Glutamatergic neuron (in vitro differentiated cells): Measurements from ENCODE around the gene FOSL2. TPM values are rescaled to one million over a fixed set of nuclear protein-coding genes. Genes with fewer than 3 reads are reported as not detected.

Source experiments
- DNase-seq: peaks from one replicate; pipeline ENCODE4 v3.0.0; 2022
- H3K27ac Mint-ChIP-seq: one replicate; pipeline ENCODE4 v1.8.0; 2020; ENCODE audit warnings: mild to moderate bottlenecking, mixed read lengths, inconsistent platforms; ENCODE audit not compliant: unreplicated experiment
- H3K27me3 Mint-ChIP-seq: one replicate; pipeline ENCODE4 v1.8.0; 2020; ENCODE audit warnings: mild to moderate bottlenecking, moderate library complexity, mixed read lengths, inconsistent platforms; ENCODE audit not compliant: unreplicated experiment
- H3K36me3 Mint-ChIP-seq: one replicate; pipeline ENCODE4 v1.8.0; 2020; ENCODE audit warnings: mild to moderate bottlenecking, mixed read lengths, inconsistent platforms; ENCODE audit not compliant: unreplicated experiment
- H3K4me1 Mint-ChIP-seq: one replicate; pipeline ENCODE4 v1.8.0; 2020; ENCODE audit warnings: mild to moderate bottlenecking, low read depth, mixed read lengths, inconsistent platforms; ENCODE audit not compliant: unreplicated experiment
- H3K4me3 Mint-ChIP-seq: one replicate; pipeline ENCODE4 v1.8.0; 2020; ENCODE audit warnings: mild to moderate bottlenecking, mixed read lengths, inconsistent platforms; ENCODE audit not compliant: unreplicated experiment
- H3K9me3 Mint-ChIP-seq: one replicate; pipeline ENCODE4 v1.8.0; 2020; ENCODE audit warnings: mild to moderate bottlenecking, moderate library complexity, mixed read lengths, inconsistent platforms; ENCODE audit not compliant: unreplicated experiment
- total RNA-seq: library from RNA; stranded (reverse); fragmentation: NEBNext Ultra II Directional; extraction: Animal tissue kit (Norgen Biotek cat#: 25700); gene quantifications from one replicate; pipeline ENCODE4 v1.2.1, GENCODE V29; 2021; ENCODE audit not compliant: unreplicated experiment
- TF ChIP-seq, protein P1 (sequence below): fragments of 200-600 bp; sonication (generic); IDR thresholded peaks from one replicate; pipeline ENCODE4 v1.5.0; 2021; ENCODE audit not compliant: partially characterized antibody, unreplicated experiment

The FOSL2 gene
- total RNA-seq, 1 donor from 2014 or later: 2.6 TPM

DNA sequence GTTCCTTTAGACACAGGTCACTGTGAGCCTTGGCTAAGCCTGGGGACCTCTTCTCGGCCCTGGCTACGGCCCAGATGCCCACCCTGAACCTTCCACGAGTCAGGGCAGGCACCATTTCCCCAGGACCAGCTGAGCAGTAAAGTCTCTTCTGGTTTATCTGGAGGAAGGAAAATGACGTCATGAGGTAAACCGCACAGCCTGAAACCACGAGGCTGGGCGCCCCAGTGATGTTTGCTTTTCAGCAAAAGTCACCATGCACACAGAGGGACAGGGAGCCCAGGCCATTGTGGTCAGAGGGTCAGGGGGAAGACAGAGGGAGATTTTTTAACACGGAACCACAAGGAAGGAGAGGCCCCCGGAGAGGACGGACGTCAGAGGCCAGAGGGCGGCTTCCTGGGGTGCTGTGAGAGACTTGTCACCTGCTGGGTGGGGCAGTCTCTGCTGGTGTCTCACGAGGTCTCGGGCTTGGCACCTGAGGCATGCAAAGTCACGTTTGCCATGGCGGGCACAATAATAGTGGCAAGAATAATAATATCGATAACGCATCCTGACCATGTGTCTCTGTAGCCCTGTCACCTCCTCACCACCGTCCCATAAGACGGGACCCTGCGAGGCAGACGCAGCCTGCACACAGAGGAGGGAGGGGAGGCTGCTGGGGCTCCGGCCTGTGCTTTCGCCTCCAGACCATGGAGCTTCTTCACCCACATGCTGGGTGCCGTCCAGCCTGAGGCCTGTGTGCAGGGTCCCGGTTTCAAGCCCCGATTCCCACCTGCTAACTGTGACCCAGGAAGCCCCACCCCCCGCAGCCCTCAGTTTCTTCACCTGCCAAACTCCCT lies 33.2 kb upstream of the FOSL2 start:
- H3K36me3 Mint-ChIP-seq: no peaks in the 10 kb centered on the region
- H3K27ac Mint-ChIP-seq: no peak overlapping the region
- TF ChIP-seq, protein P1, sequence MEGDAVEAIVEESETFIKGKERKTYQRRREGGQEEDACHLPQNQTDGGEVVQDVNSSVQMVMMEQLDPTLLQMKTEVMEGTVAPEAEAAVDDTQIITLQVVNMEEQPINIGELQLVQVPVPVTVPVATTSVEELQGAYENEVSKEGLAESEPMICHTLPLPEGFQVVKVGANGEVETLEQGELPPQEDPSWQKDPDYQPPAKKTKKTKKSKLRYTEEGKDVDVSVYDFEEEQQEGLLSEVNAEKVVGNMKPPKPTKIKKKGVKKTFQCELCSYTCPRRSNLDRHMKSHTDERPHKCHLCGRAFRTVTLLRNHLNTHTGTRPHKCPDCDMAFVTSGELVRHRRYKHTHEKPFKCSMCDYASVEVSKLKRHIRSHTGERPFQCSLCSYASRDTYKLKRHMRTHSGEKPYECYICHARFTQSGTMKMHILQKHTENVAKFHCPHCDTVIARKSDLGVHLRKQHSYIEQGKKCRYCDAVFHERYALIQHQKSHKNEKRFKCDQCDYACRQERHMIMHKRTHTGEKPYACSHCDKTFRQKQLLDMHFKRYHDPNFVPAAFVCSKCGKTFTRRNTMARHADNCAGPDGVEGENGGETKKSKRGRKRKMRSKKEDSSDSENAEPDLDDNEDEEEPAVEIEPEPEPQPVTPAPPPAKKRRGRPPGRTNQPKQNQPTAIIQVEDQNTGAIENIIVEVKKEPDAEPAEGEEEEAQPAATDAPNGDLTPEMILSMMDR: no peak
- H3K4me3 Mint-ChIP-seq: no peak overlapping the region
- no peak for DNase-seq
- peaks cover 3% of the 10 kb centered on the region for H3K27me3 Mint-ChIP-seq
- peaks cover 5% of the 10 kb centered on the region for H3K9me3 Mint-ChIP-seq
- H3K4me1 Mint-ChIP-seq: no peaks in the 10 kb centered on the region

DNA sequence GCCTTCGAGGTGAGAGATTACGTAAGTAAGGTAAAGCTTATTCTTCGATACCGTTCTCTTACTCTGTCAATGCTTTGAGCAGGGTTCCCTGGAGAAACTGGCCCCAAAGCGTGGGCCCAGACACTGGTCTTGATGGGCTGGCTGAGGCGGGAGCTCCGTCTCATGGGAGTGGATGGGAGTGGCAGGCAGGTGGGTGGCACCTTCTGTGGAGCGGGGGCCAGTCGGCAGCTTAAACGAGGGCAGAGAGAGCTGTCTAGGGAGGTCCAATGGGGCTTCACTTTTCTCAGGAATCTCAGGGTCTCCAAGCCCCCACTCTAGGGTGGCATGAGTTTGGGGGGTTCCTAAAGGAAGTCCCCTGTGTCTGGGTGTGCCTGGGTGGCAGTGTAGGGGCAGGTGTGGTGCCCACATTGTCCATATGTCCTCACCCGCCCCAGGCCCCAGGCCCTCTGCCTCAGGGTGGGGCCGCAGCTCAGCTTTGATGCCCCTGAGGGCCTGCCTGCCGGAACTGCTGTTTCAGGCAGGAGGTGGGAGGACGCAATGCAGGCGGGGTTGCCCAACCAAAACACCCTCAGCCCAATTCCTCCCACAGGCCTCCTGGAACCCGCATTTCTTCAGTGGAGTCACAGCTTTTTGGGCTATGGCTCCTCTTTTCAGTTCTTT lies 32.5 kb upstream of the FOSL2 start:
- Mint-ChIP-seq H3K9me3 (peaks cover 1% of the 10 kb centered on the region), H3K27ac (no peak overlapping the region), H3K4me3 (no peak overlapping the region), H3K36me3 (no peaks in the 10 kb centered on the region), H3K27me3 (peaks cover 2% of the 10 kb centered on the region), H3K4me1 (no peaks in the 10 kb centered on the region)
- TF ChIP-seq, protein P1: no peak
- DNase-seq: no peak

DNA sequence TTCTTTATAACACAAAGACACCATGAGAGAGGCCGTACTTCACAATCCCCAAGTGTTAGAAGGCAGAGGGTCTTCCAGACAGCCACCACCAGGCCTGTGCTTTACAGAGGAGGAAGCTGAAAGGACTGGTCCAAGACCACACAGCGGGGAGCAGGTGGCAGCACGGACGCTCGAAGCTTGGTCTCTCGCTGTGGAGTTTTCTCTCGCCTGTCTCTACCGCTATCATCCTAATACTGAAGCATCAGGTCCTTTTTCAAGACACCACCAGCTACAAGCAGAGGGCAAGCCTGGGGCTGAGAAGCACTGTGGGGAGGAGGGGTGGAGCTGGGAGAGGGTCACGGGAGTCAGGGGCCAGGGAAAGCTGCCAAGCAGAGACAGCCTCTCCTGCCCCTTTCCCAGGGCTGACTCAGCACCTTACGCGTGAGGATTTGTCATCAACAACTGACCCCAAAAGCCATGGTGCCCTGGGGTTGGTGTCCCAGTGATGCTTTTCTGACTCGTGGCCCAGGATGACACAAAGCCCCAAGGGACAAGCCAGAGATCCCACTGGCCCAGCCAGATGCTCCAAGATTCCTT lies 31.9 kb upstream of the FOSL2 start:
- no peaks in the 10 kb centered on the region for H3K36me3 Mint-ChIP-seq
- H3K27me3 Mint-ChIP-seq: peaks cover 2% of the 10 kb centered on the region
- no peak overlapping the region for H3K4me3 Mint-ChIP-seq
- TF ChIP-seq, protein P1: no peak
- peaks cover 1% of the 10 kb centered on the region for H3K9me3 Mint-ChIP-seq
- no peaks in the 10 kb centered on the region for H3K4me1 Mint-ChIP-seq
- DNase-seq: no peak
- H3K27ac Mint-ChIP-seq: no peak overlapping the region

DNA sequence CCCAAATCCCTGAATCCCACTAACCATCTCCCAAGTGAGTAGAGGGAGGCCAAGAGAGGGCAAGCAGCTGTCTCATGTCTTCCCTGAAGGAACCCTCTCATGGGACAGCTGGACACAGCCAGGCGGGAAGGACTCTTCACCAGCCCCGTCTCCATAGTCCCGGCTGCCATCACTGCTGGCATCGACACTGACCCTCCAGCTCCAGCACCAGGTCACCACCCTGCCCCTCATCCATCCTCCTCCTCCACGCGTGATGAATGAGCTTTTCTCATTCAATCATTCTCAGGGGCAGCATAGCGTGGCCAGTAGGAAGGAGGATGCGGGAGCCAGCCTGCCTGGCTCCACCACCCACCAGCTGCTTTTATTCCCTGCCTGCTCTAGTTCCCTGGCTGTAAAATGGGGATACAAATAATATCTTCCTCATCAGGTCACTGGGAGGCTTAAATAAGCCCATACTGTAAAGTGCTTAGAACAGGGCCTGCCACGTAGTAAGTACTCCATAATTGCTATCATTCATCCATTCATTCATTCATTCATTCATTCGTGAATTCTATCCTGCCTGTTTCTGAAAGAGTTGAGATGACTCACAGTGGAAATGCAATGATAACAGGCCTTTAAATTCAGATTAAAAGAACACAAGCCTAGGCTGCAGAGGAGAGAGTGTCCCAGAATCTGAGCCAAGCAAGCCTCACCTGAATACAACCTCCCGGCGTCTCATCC lies 30.5 kb upstream of the FOSL2 start:
- peaks cover 4% of the 10 kb centered on the region for H3K27me3 Mint-ChIP-seq
- H3K4me3 Mint-ChIP-seq: no peak overlapping the region
- H3K36me3 Mint-ChIP-seq: no peaks in the 10 kb centered on the region
- no peak for DNase-seq
- TF ChIP-seq, protein P1: no peak
- peaks cover 1% of the 10 kb centered on the region for H3K9me3 Mint-ChIP-seq
- H3K4me1 Mint-ChIP-seq: no peaks in the 10 kb centered on the region
- no peak overlapping the region for H3K27ac Mint-ChIP-seq
